Muscle layer of duodenum (tissue), 2 donors: ENCODE results near the gene ZNF487.
"Not testable (repeated sequence)": the region's sequence is repeated elsewhere in the genome, so short reads cannot be mapped to it uniquely, and the experiment has no call there.

Experiments used
- H3K27ac ChIP-seq: one replicate; pipeline ENCODE4 v1.7.0; 2013; ENCODE audit warnings: mild to moderate bottlenecking, low read length
- H3K27me3 ChIP-seq: one replicate; pipeline ENCODE4 v1.7.0; 2013; ENCODE audit warnings: low read depth, mild to moderate bottlenecking, control low read depth, low read length
- H3K36me3 ChIP-seq, 2 donors: one replicate each; pipeline ENCODE4 v1.7.0; 2013; ENCODE audit warnings: low read length in 2 of 2, control low read depth in 1 of 2, mild to moderate bottlenecking in 1 of 2; ENCODE audit not compliant: insufficient read depth in 2 of 2, control insufficient read depth in 1 of 2
- H3K4me1 ChIP-seq, 2 donors: one replicate each; pipeline ENCODE4 v1.7.0; 2013; ENCODE audit warnings: low read length in 2 of 2, mild to moderate bottlenecking in 2 of 2, control low read depth in 1 of 2, moderate library complexity in 1 of 2; ENCODE audit not compliant: insufficient read depth in 2 of 2, control insufficient read depth in 1 of 2
- H3K4me3 ChIP-seq, 2 donors: one replicate each; pipeline ENCODE4 v1.7.0; 2013; ENCODE audit warnings: low read length in 2 of 2, low read depth in 1 of 2, mild to moderate bottlenecking in 1 of 2
- H3K9me3 ChIP-seq, 2 donors: one replicate each; pipeline ENCODE4 v1.7.0; 2013; ENCODE audit warnings: low read length in 2 of 2, control low read depth in 1 of 2, mild to moderate bottlenecking in 1 of 2; ENCODE audit not compliant: control insufficient read depth in 1 of 2
- donor health status: healthy.

The ZNF487 gene

GRCh38 chr10:43446219-43447017, 9.5 kb downstream of the ZNF487 start:
- not testable (repeated sequence) for H3K4me1 ChIP-seq, H3K36me3 ChIP-seq, H3K27me3 ChIP-seq, H3K4me3 ChIP-seq, H3K27ac ChIP-seq, H3K9me3 ChIP-seq

DNA sequence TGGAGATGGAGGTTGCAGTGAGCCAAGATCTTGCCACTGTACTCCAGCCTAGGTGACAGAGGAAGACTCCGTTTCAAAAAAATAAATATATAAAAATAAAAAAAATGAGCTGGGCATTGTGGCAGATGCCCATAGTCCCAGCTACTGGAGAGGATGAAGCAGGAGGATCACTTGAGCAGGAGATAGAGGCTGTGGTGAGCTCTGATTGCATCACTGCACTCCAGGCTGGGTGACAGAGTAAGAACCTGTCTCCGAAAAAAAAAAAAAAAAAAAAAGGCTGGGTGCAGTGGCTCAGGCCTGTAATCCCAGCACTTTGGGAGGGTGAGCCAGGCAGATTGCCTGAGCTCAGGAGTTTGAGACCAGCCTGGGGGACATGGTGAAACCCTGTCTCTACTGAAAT, 11.8 kb downstream of the ZNF487 start:
- no peaks in the 10 kb centered on the region for H3K36me3 ChIP-seq
- no peaks in the 10 kb centered on the region for H3K4me1 ChIP-seq
- H3K27me3 ChIP-seq, result no peaks in the 10 kb centered on the region
- no peaks in the 10 kb centered on the region for H3K9me3 ChIP-seq
- no peak overlapping the region for H3K4me3 ChIP-seq
- no peak overlapping the region for H3K27ac ChIP-seq

GRCh38 chr10:43452356-43452914, 15.5 kb downstream of the ZNF487 start:
- peaks cover 5 to 11% of the 10 kb centered on the region in 2 donors for H3K4me1 ChIP-seq
- H3K9me3 ChIP-seq, result no peaks in the 10 kb centered on the region
- H3K36me3 ChIP-seq, result no peaks in the 10 kb centered on the region
- no peaks in the 10 kb centered on the region for H3K27me3 ChIP-seq
- H3K4me3 ChIP-seq, result no peak overlapping the region
- H3K27ac ChIP-seq, result no peak overlapping the region

GRCh38 chr10:43453266-43453831, 16.4 kb downstream of the ZNF487 start:
- no peaks in the 10 kb centered on the region for H3K27me3 ChIP-seq
- H3K36me3 ChIP-seq, result no peaks in the 10 kb centered on the region
- peaks cover 5 to 11% of the 10 kb centered on the region in 2 donors for H3K4me1 ChIP-seq
- no peaks in the 10 kb centered on the region for H3K9me3 ChIP-seq
- no peak overlapping the region for H3K4me3 ChIP-seq
- H3K27ac ChIP-seq, result peak overlapping the region; percentile 49

- H3K4me3 ChIP-seq, H3K27me3 ChIP-seq, H3K36me3 ChIP-seq, H3K9me3 ChIP-seq: not testable (repeated sequence)
- peaks cover 5 to 11% of the 10 kb centered on the region in 2 donors for H3K4me1 ChIP-seq
- peak overlapping the region; percentile 68 for H3K27ac ChIP-seq
Observed at GRCh38 chr10:43454025-43454424, 17.1 kb downstream of the ZNF487 start.

GRCh38 chr10:43456561-43456960, 19.6 kb downstream of the ZNF487 start:
- not testable (repeated sequence) for H3K36me3 ChIP-seq, H3K27me3 ChIP-seq, H3K9me3 ChIP-seq
- Histone ChIP-seq H3K27ac (peak overlapping the region; percentile 91), H3K4me3 (peak overlapping the region in 1 of 2 donors; percentile 62), H3K4me1 (peaks cover 5 to 11% of the 10 kb centered on the region in 2 donors)

DNA sequence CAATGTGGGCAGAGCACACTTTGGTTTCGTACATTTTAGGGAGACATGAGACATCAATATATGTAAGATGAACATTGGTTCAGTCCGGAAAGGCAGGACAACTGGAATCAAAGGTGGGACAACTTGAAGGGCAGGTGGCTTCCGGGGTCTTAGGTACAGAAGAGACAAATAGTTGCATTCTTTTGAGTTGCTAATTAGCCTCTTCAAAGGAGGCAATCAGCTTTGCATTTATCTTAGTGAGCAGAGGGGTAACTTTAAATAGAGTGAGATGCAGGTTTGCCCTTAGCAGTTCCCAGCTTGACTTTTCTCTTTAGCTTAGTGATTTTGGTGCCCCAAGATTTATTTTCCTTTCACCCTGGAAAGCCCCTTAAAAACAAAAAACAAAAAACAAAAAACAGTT, 21.3 kb downstream of the ZNF487 start:
- Histone ChIP-seq H3K36me3 (no peaks in the 10 kb centered on the region), H3K27ac (no peak overlapping the region), H3K9me3 (no peaks in the 10 kb centered on the region), H3K4me1 (peaks cover 5 to 11% of the 10 kb centered on the region in 2 donors), H3K4me3 (no peak overlapping the region), H3K27me3 (no peaks in the 10 kb centered on the region)

- no peaks in the 10 kb centered on the region for H3K36me3 ChIP-seq
- H3K27me3 ChIP-seq, result no peaks in the 10 kb centered on the region
- no peak overlapping the region for H3K4me3 ChIP-seq
- H3K27ac ChIP-seq, result no peak overlapping the region
- no peaks in the 10 kb centered on the region for H3K9me3 ChIP-seq
- no peaks in the 10 kb centered on the region for H3K4me1 ChIP-seq
Observed at GRCh38 chr10:43461950-43462349, 25.0 kb downstream of the ZNF487 start.

DNA sequence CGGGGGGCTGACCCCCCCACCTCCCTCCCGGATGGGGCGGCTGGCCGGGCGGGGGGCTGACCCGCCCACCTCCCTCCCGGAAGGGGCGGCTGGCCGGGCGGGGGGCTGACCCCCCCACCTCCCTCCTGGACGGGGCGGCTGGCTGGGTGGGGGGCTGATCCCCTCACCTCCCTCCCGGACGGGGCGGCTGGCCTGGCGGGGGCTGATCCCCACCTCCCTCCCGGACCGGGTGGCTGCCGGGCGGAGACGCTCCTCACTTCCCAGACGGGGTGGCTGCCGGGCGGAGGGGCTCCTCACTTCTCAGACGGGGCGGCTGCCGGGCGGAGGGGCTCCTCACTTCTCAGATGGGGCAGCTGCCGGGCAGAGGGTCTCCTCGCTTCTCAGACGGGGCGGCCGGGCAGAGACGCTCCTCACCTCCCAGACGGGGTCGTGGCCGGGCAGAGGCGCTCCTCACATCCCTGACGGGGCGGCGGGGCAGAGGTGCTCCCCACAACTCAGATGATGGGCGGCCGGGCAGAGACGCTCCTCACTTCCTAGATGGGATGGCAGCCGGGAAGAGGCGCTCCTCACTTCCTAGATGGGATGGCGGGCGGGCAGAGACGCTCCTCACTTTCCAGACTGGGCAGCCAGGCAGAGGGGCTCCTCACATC, 28.3 kb downstream of the ZNF487 start:
- not testable (repeated sequence) for H3K36me3 ChIP-seq, H3K4me3 ChIP-seq, H3K4me1 ChIP-seq, H3K27me3 ChIP-seq, H3K9me3 ChIP-seq, H3K27ac ChIP-seq

DNA sequence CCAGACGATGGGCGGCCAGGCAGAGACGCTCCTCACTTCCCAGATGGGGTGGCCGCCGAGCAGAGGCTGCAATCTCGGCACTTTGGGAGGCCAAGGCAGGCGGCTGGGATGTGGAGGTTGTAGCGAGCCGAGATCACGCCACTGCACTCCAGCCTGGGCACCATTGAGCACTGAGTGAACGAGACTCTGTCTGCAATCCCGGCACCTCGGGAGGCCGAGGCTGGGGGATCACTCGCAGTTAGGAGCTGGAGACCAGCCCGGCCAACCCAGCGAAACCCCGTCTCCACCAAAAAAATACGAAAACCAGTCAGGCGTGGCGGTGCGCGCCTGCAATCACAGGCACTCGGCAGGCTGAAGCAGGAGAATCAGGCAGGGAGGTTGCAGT, 28.8 kb downstream of the ZNF487 start:
- H3K4me1 ChIP-seq, H3K9me3 ChIP-seq, H3K4me3 ChIP-seq, H3K27ac ChIP-seq, H3K36me3 ChIP-seq, H3K27me3 ChIP-seq: not testable (repeated sequence)

DNA sequence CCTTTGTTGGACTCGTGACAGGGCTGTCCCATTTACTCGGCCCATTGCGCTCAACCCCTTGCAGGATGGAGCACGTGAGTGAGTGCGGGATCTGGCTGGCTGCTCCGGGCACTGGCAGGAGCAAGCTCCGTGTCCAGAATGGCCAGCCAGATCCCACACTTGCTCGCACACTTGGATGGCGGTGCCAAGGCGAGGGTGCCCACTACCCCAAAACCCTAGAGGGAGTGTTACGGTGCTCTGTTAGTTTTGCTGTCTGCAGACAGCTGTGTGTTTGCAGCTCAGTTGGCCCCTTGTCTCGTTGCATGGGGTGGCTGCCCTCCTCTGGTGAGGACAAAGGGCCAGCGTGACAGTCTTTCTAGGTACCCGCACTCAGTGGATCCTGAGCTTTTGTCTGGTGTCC, 34.2 kb downstream of the ZNF487 start:
- no peaks in the 10 kb centered on the region for H3K27me3 ChIP-seq
- no peak overlapping the region for H3K27ac ChIP-seq
- H3K36me3 ChIP-seq, result no peaks in the 10 kb centered on the region
- no peaks in the 10 kb centered on the region for H3K4me1 ChIP-seq
- H3K9me3 ChIP-seq, result no peaks in the 10 kb centered on the region
- H3K4me3 ChIP-seq, result no peak overlapping the region
